PC-3 (cell line): ENCODE results near the gene TTLL4. TPM values are rescaled to one million over a fixed set of nuclear protein-coding genes. Genes with fewer than 3 reads are reported as not detected.

Experiments used
- ATAC-seq: fragments of 200-7000 bp; cut with Tn5 transposase; 2 replicates; pipeline ENCODE4 v1.9.1; 2020; ENCODE audit warnings: mild to moderate bottlenecking, moderate library complexity
- BruUV-seq: library from RNA; stranded (reverse); fragments of 400-500 nt; replicated peaks from 2 replicates; lab custom pipeline; 2021; lab: Mats Ljungman, UMichigan
- CTCF ChIA-PET: fragments of 300-600 bp; sonication (Branson Sonifier 250); formaldehyde crosslinking; loops from one replicate; lab custom pipeline; 2022; ENCODE audit warnings: antibody characterized with exemption; lab: Charles Lee
- POLR2A ChIA-PET: fragments of 300-600 bp; sonication (Branson Sonifier 250); formaldehyde crosslinking; loops from one replicate; lab custom pipeline; 2022; ENCODE audit warnings: antibody characterized with exemption; ENCODE audit not compliant: unreplicated experiment; lab: Charles Lee
- DNase-seq: peaks from one replicate; pipeline ENCODE4 v3.0.0-alpha.2; 2015
- H2AFZ ChIP-seq: fragments of 300-600 bp; sonication (generic); 2 replicates; pipeline ENCODE4 v1.6.0; 2016; ENCODE audit warnings: antibody characterized with exemption, low read length
- H3F3A ChIP-seq: fragments of 300-600 bp; sonication (generic); one replicate; pipeline ENCODE4 v1.6.0; 2017; ENCODE audit warnings: antibody characterized with exemption, low read length, control low read depth, mild to moderate bottlenecking; ENCODE audit not compliant: unreplicated experiment
- H3K27ac ChIP-seq: fragments of 300-600 bp; sonication (generic); 2 replicates; pipeline ENCODE4 v1.5.1; 2016; ENCODE audit warnings: mild to moderate bottlenecking, low read length
- H3K27me3 ChIP-seq: fragments of 300-600 bp; sonication (generic); 2 replicates; pipeline ENCODE4 v1.6.1; 2016; ENCODE audit warnings: low read length, mixed read lengths
- H3K36me3 ChIP-seq: fragments of 300-600 bp; sonication (generic); 2 replicates; pipeline ENCODE4 v1.6.1; 2016; ENCODE audit warnings: low read depth, mixed run types, low read length, mixed read lengths
- H3K4me1 ChIP-seq: fragments of 300-600 bp; sonication (generic); 2 replicates; pipeline ENCODE4 v1.5.1; 2016; ENCODE audit warnings: low read length; ENCODE audit not compliant: insufficient read depth
- H3K4me2 ChIP-seq: fragments of 300-600 bp; sonication (generic); 2 replicates; pipeline ENCODE4 v1.6.0; 2016; ENCODE audit warnings: low read length
- H3K4me3 ChIP-seq: fragments of 300-600 bp; sonication (generic); 2 replicates; pipeline ENCODE4 v1.5.1; 2016; ENCODE audit warnings: mild to moderate bottlenecking, low read length, mixed read lengths
- H3K79me2 ChIP-seq: fragments of 300-600 bp; sonication (generic); 2 replicates; pipeline ENCODE4 v1.6.1; 2017; ENCODE audit warnings: low read length, mixed read lengths
- H3K9ac ChIP-seq: fragments of 300-600 bp; sonication (generic); 2 replicates; pipeline ENCODE4 v1.6.0; 2016; ENCODE audit warnings: mild to moderate bottlenecking, low read length
- H3K9me2 ChIP-seq: fragments of 300-600 bp; sonication (generic); replicated peaks from 2 replicates; pipeline ENCODE4 v1.6.1; 2016; ENCODE audit warnings: mixed run types, low read length, mixed read lengths
- H3K9me3 ChIP-seq: fragments of 300-600 bp; sonication (generic); 2 replicates; pipeline ENCODE4 v1.6.1; 2016; ENCODE audit warnings: low read length, mixed read lengths
- H4K20me1 ChIP-seq: fragments of 300-600 bp; sonication (generic); 2 replicates; pipeline ENCODE4 v1.6.1; 2016; ENCODE audit warnings: low read length, mixed read lengths
- EZH2 ChIP-seq: fragments of 300-600 bp; sonication (generic); IDR thresholded peaks from one replicate; pipeline ENCODE4 v1.6.1; 2017; ENCODE audit warnings: antibody characterized with exemption, mild to moderate bottlenecking, low read length; ENCODE audit not compliant: unreplicated experiment
- EZH2phosphoT487 ChIP-seq: fragments of 300-600 bp; sonication (generic); IDR thresholded peaks from 2 replicates; pipeline ENCODE4 v1.6.1; 2018; ENCODE audit warnings: mild to moderate bottlenecking, antibody characterized with exemption, low read length, borderline replicate concordance
- intact Hi-C: fragments of 100-400 bp; cut with micrococcal nuclease; formaldehyde crosslinking; loops from 2 replicates; pipeline ENCODE4 v1.9.0; 2023
- total RNA-seq: library from RNA; depleted of rRNA; stranded (reverse); fragments of >200 nt; gene quantifications from 2 replicates; pipeline ENCODE4 v1.2.3, GENCODE V29; 2014
- TF ChIP-seq, protein P1 (sequence below): fragments of 300-600 bp; sonication (generic); conservative IDR thresholded peaks from 2 replicates; pipeline ENCODE4 v1.5.1; 2017; ENCODE audit warnings: antibody characterized with exemption, low read depth, mild to moderate bottlenecking, low read length

TTLL4 gene
- total RNA-seq, 1 experiment from 2014 or later, result 21.0 TPM

DNA sequence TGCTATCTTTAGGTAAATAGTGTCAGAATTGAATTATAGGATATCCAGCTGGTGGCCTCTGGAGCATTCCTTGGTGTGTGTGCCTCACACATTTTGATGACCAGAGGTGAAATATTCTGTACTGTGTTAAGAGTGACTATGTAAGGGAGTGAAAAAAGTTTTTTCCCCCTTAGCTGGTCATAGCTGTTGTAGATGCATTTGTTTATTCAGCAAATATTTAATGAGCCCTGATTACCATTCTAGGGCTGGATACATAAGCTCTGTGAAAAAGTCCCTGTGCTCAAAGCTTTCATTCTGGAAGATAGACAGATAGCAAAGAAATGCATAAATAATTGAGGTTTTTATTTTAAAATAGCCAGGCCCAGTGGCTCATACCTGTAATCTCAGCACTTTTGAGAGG lies 10.9 kb downstream of the TTLL4 start:
- Histone ChIP-seq H4K20me1 (no peaks in the 10 kb centered on the region), H3K4me1 (peaks cover 16% of the 10 kb centered on the region), H3K4me3 (no peak overlapping the region), H3F3A (no peaks in the 10 kb centered on the region), H3K27me3 (no peaks in the 10 kb centered on the region), H3K9ac (no peak overlapping the region), H2AFZ (no peak overlapping the region), H3K4me2 (no peak overlapping the region), H3K9me3 (no peaks in the 10 kb centered on the region), H3K27ac (no peak overlapping the region), H3K79me2 (peaks cover 87% of the 10 kb centered on the region), H3K36me3 (peaks cover 6% of the 10 kb centered on the region; the same call in 1 of the 2 replicates), H3K9me2 (no peaks in the 10 kb centered on the region)
- CTCF ChIA-PET, result no interaction called here
- ATAC-seq (no peak), DNase-seq (no peak)
- POLR2A ChIA-PET, result interaction anchor here (0.5 kb wide), 1 partner anchor 62 kb away, joined by 3 read pairs; the partner anchor contains the start of genes BCS1L and ZNF142
- TF ChIP-seq EZH2phosphoT487 (no peak), EZH2 (no peak)
- TF ChIP-seq, protein P1, sequence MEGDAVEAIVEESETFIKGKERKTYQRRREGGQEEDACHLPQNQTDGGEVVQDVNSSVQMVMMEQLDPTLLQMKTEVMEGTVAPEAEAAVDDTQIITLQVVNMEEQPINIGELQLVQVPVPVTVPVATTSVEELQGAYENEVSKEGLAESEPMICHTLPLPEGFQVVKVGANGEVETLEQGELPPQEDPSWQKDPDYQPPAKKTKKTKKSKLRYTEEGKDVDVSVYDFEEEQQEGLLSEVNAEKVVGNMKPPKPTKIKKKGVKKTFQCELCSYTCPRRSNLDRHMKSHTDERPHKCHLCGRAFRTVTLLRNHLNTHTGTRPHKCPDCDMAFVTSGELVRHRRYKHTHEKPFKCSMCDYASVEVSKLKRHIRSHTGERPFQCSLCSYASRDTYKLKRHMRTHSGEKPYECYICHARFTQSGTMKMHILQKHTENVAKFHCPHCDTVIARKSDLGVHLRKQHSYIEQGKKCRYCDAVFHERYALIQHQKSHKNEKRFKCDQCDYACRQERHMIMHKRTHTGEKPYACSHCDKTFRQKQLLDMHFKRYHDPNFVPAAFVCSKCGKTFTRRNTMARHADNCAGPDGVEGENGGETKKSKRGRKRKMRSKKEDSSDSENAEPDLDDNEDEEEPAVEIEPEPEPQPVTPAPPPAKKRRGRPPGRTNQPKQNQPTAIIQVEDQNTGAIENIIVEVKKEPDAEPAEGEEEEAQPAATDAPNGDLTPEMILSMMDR, result no peak
- intact Hi-C loops, result no loop called here
- no TSS peak for BruUV-seq

DNA sequence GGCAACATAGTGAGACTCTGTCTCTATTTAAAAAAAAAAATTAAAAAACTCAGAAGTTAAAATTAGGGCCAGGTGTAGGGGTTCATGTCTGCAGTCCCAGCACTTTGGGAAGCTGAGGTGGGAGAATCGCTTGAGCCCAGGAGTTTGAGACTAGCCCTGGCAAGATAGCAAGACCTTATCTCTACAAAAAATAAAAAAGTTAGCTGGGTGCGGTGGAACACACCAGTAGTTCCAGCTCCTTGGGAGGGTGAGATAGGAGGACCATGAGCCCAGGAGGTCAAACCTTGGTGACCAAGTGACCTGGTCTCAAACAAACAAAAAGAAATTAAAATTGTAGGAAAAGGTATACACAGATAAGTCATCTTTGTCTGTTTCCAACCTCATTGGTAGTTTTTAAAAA lies 11.3 kb downstream of the TTLL4 start:
- no peak for DNase-seq
- ChIA-PET CTCF (no interaction called here), POLR2A (interaction anchor here (0.5 kb wide), 1 partner anchor 62 kb away, joined by 3 read pairs; the partner anchor contains the start of genes BCS1L and ZNF142)
- Histone ChIP-seq H3K4me2 (no peak overlapping the region), H3K36me3 (peaks cover 6% of the 10 kb centered on the region; the same call in 1 of the 2 replicates), H3K4me1 (peaks cover 12% of the 10 kb centered on the region), H3K9me3 (no peaks in the 10 kb centered on the region), H3K27ac (no peak overlapping the region), H3K27me3 (no peaks in the 10 kb centered on the region), H3K79me2 (peaks cover 91% of the 10 kb centered on the region), H2AFZ (no peak overlapping the region), H3K4me3 (no peak overlapping the region), H3K9me2 (no peaks in the 10 kb centered on the region), H3K9ac (no peak overlapping the region), H4K20me1 (no peaks in the 10 kb centered on the region), H3F3A (no peaks in the 10 kb centered on the region)
- TF ChIP-seq EZH2, result no peak
- TF ChIP-seq, protein P1, result no peak
- no peak for TF ChIP-seq EZH2phosphoT487
- BruUV-seq, result no TSS peak
- intact Hi-C loops, result no loop called here
- no peak for ATAC-seq

- no peak overlapping the region for H3K27ac ChIP-seq
- H3K4me1 ChIP-seq, result peaks cover 7% of the 10 kb centered on the region
- ChIA-PET POLR2A (interaction anchor here (0.6 kb wide), 1 partner anchor 194 kb away, joined by 5 read pairs; no protein-coding TSS in a partner anchor), CTCF (no interaction called here)
- ATAC-seq, result no peak
- no peak overlapping the region for H3K9ac ChIP-seq
- peaks cover 6% of the 10 kb centered on the region; the same call in 1 of the 2 replicates for H3K36me3 ChIP-seq
- no peak overlapping the region for H2AFZ ChIP-seq
- no peak overlapping the region for H3K4me2 ChIP-seq
- no peaks in the 10 kb centered on the region for H3K27me3 ChIP-seq
- BruUV-seq, result no TSS peak
- no peak overlapping the region for H3K4me3 ChIP-seq
- H3F3A ChIP-seq, result no peaks in the 10 kb centered on the region
- TF ChIP-seq, protein P1, result no peak
- TF ChIP-seq EZH2phosphoT487, result no peak
- TF ChIP-seq EZH2, result no peak
- intact Hi-C loops, result no loop called here
- no peaks in the 10 kb centered on the region for H3K9me3 ChIP-seq
- H3K79me2 ChIP-seq, result peaks cover 96% of the 10 kb centered on the region
- no peaks in the 10 kb centered on the region for H4K20me1 ChIP-seq
- no peak for DNase-seq
- H3K9me2 ChIP-seq, result no peaks in the 10 kb centered on the region
Observed at GRCh38 chr2:218722419-218722818, 11.8 kb downstream of the TTLL4 start.
